Osteocyte (in vitro differentiated cells): ENCODE data around the gene KDM2B. TPM values are rescaled to one million over a fixed set of nuclear protein-coding genes. Genes with fewer than 3 reads are reported as not detected.

Source experiments
- DNase-seq: peaks from one replicate; pipeline ENCODE4 v3.0.0; 2021; ENCODE audit warnings: mixed read lengths; ENCODE audit not compliant: unreplicated experiment; ENCODE audit errors: extremely low spot score
- H3K27ac Mint-ChIP-seq: one replicate; pipeline ENCODE4 v1.8.0; 2021; ENCODE audit warnings: mild to moderate bottlenecking, mixed read lengths; ENCODE audit not compliant: unreplicated experiment
- H3K27me3 Mint-ChIP-seq: one replicate; pipeline ENCODE4 v1.8.0; 2021; ENCODE audit warnings: mixed read lengths; ENCODE audit not compliant: unreplicated experiment
- H3K36me3 Mint-ChIP-seq: one replicate; pipeline ENCODE4 v1.8.0; 2021; ENCODE audit warnings: mixed read lengths; ENCODE audit not compliant: unreplicated experiment
- H3K4me1 Mint-ChIP-seq: one replicate; pipeline ENCODE4 v1.8.0; 2021; ENCODE audit warnings: mixed read lengths; ENCODE audit not compliant: unreplicated experiment
- H3K4me3 Mint-ChIP-seq: one replicate; pipeline ENCODE4 v1.8.0; 2021; ENCODE audit warnings: mild to moderate bottlenecking, moderate library complexity, mixed read lengths; ENCODE audit not compliant: unreplicated experiment
- H3K9me3 Mint-ChIP-seq: one replicate; pipeline ENCODE4 v1.8.0; 2021; ENCODE audit warnings: mixed read lengths; ENCODE audit not compliant: unreplicated experiment
- CTCF ChIP-seq: fragments of 200-600 bp; sonication (generic); IDR thresholded peaks from 2 replicates; pipeline ENCODE4 v1.5.0; 2021; ENCODE audit warnings: antibody characterized with exemption, mild to moderate bottlenecking, moderate library complexity
- total RNA-seq: library from RNA; stranded (reverse); gene quantifications from 2 replicates; pipeline ENCODE4 v1.2.1, GENCODE V29; 2021

Gene KDM2B
- total RNA-seq, 1 donor from 2014 or later: 31.9 TPM

GRCh38 chr12:121399391-121400331 lies 181.2 kb downstream of the KDM2B start, which contains the start of gene RNF34:
RNF34 (plus strand) TSS chr12:121400118; CDS start chr12:121400213, 95 bp downstream.
- peak within 1 kb of the TSS; percentile 97 for H3K27ac Mint-ChIP-seq
- DNase-seq: peak; percentile 99
- peaks cover 1% of the 10 kb centered on the region for H3K36me3 Mint-ChIP-seq
- peaks cover 39% of the 10 kb centered on the region for H3K4me1 Mint-ChIP-seq
- no peaks in the 10 kb centered on the region for H3K27me3 Mint-ChIP-seq
- H3K4me3 Mint-ChIP-seq: peak within 1 kb of the TSS; percentile 90
- H3K9me3 Mint-ChIP-seq: no peaks in the 10 kb centered on the region
- peak; percentile 30 for TF ChIP-seq CTCF

GRCh38 chr12:121398355-121398754 lies 182.5 kb downstream of the KDM2B start:
- H3K9me3 Mint-ChIP-seq: no peaks in the 10 kb centered on the region

GRCh38 chr12:121397521-121397920 lies 183.3 kb downstream of the KDM2B start:
- no peak for DNase-seq
- no peak for TF ChIP-seq CTCF
- Mint-ChIP-seq H3K4me3 (no peak overlapping the region), H3K9me3 (no peaks in the 10 kb centered on the region), H3K36me3 (no peaks in the 10 kb centered on the region), H3K27ac (no peak overlapping the region), H3K27me3 (no peaks in the 10 kb centered on the region), H3K4me1 (peaks cover 27% of the 10 kb centered on the region)

More at GRCh38 chr12:121398355-121398754, 182.5 kb downstream of the KDM2B start:
- Mint-ChIP-seq H3K4me3 (peak overlapping the region; percentile 90), H3K27ac (no peak overlapping the region), H3K27me3 (no peaks in the 10 kb centered on the region), H3K36me3 (no peaks in the 10 kb centered on the region), H3K4me1 (peaks cover 32% of the 10 kb centered on the region)
- TF ChIP-seq CTCF: no peak
- no peak for DNase-seq

GRCh38 chr12:121392325-121392716 lies 188.5 kb downstream of the KDM2B start:
- no peaks in the 10 kb centered on the region for H3K36me3 Mint-ChIP-seq
- no peaks in the 10 kb centered on the region for H3K4me1 Mint-ChIP-seq
- no peaks in the 10 kb centered on the region for H3K27me3 Mint-ChIP-seq
- H3K4me3 Mint-ChIP-seq: no peak overlapping the region
- H3K27ac Mint-ChIP-seq: no peak overlapping the region
- DNase-seq: no peak
- no peak for TF ChIP-seq CTCF
- H3K9me3 Mint-ChIP-seq: no peaks in the 10 kb centered on the region

GRCh38 chr12:121391619-121392324 lies 189.1 kb downstream of the KDM2B start:
- H3K27ac Mint-ChIP-seq: no peak overlapping the region
- H3K4me1 Mint-ChIP-seq: no peaks in the 10 kb centered on the region
- no peaks in the 10 kb centered on the region for H3K27me3 Mint-ChIP-seq
- no peak for DNase-seq
- H3K9me3 Mint-ChIP-seq: no peaks in the 10 kb centered on the region
- H3K4me3 Mint-ChIP-seq: no peak overlapping the region
- TF ChIP-seq CTCF: no peak
- H3K36me3 Mint-ChIP-seq: no peaks in the 10 kb centered on the region
